Activated T-cell treated with anti-CD3 and anti-CD28 coated beads for 48 hours (primary cell): Measurements from ENCODE around the gene RNF31.
A peak's percentile ranks its signal among the peaks of the same experiment; 100 is the strongest.

Experiments
- DNase-seq: peaks from one replicate; pipeline ENCODE4 v3.0.0-alpha.2; 2020; ENCODE audit warnings: low read depth

The RNF31 gene

DNA sequence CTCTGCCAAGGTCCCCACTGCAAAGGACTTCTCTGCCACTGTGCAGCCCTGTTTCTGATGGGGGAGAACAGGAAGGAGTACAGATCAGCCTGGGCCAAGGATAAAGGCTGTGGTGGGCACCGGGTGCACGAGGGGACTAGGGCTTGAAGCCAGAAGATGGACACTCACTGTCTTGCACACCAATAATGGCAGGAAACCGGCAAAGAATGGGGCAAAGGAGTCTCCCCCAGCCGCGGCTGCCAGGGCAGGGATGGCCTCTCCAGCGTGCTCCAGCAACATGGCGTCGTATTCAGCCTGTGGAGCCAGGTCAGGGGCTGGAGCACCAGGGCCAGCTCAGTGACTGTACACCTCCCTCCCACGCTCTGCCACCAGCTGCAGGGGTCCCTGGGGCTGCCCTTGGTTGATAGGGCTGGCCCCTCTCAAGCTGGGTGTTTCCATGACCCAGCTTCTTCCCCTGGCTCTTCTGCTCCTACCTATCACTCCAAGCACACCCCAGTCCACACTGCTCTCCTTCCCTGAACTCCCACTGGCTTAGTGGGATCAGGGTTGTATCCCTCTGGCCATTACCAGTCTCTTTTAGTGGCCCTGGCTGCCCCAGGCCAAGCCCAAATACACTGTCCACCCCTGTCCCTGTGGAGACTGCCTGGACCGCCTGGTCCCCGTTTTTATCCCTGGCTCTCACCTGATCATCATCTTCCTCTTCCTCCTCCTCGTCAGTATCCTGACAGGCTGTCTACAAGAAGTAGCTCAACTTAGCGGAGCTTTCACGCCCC, 35.0 kb downstream of the RNF31 start:
- DNase-seq: no peak

DNA sequence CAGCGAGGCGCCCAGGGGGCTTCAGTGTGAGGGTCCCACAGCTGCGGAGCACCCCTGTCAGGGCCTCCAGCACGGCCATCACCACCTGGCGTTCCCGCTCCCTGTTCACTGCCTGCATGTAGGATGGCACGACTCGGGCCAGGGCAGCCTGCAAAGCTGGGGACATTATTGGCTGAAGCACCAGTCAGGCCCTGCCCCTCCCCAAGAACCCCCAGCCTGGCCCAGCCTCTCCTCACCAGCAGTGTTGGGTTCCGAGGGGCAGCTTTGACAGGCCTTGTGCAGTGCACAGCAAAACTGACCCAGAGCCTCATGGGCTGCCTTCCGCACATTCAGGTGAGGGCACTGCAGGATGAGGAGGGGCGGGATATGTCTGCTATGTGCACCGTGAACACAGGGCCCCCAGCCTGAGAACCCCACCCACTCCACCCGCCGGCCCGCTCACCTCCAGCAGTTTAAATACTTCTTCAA, 35.8 kb downstream of the RNF31 start:
- DNase-seq: no peak

DNA sequence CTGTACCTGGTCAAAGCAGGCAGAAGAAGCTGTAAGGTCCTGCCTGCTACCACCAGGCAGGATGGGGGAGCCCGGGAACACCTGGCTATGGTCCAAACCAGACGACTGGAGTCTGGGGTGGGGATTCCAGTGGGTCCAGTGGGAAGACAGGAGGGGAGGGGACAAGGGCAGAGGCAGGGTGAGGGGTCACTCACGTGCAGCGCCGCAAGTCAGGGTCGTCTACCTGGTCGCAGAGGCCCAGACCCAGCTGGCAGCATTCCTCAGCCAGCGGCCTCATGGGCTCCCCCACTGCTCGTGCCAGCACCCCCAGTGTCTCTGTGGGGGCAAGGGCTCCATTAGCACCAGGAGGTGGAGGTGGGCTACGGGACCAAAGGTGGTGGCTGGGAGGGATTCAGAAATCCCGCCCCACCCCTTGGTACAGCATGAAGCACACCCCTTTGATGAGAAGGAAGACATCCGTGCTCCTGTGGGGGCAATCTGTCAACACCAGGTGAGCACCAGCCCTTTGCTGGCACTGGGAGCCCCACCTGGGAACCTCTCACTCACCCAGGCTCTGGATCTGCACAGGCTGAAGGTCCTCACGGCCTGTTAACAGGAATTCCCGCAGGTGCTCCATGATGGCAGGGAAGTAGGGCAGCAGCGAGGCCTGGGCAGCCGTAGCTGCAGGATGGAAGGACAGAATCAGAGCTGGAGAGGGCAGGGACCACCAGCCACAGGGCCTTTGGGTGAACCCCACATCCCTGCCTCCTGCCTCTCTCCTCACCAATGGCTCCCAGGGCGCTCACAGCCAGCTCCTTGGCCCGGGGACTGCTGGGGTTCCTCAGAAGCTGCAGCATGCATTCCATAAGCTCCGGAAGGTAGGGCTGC, 37.0 kb downstream of the RNF31 start:
- DNase-seq: no peak

DNA sequence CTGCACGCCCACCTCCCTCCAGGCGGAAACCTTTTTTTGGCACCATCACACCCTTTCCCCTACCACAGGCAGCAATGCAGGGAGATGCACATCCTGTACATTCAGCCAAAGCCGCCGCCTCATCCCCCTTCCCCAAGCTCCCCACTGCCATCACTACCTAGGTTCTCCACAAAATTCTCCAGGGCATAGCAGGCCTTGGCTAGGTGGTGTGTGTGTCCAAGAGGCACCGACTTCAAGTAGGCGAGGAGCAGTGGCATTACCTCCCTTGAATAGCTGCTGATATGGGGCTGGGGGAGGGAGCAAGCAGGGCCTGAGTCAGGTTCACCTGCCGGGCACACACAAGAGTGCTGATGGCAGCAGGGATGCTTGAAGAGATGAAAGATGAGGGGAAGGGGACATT, 37.7 kb downstream of the RNF31 start:
- DNase-seq: no peak

DNA sequence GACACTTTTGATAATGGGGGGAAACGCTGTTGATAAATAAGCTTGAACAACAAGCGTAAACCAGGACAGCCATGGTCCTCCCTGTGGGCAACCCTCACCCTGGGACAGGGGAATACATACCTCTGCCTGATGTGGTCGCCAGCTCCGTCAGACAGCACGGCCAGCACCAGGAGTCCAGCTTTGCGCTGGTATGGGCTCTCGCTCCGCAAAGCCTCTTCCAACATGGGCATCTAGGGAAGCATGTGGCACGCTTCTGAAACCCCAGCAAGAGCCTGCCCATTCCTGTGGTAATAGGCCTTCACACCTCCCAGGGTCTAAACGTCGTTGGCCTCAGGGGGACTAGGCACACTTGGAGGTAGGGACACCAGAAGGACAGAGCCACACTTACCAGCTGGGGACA, 38.4 kb downstream of the RNF31 start:
- DNase-seq: no peak

DNA sequence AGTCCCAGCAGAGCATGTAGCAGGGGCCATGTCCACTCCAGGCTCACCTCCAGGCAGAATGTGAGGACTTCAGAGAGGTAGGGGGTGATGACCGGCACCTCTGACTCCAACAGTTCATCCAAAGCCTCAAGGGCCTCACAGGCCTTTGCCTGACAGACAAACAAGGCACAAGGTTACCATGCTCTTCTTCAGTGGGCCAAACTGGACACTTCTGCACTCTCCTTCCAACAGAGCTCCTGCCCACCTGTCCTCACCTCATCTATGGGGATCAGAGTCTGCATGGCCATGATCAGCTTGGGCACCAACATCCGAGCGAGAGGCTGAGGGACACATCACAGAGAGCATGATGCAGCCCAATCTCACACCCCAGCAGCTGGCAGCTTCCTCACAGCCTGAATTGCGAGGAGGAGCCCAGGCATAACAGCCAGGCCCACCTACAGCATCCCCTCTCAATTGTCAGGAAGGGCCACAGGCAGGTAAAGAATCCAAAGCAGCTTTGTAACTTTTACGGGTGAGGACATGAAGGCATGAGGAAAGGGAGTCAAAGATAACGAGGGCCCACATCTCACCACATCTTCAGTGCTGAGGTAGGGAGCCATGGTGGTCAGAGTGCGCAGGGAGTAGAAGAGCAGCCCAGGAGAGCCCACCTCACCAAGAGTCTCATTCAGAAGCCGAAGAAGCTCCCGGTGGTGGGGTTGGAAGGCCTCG, 39.7 kb downstream of the RNF31 start:
- no peak for DNase-seq

DNA sequence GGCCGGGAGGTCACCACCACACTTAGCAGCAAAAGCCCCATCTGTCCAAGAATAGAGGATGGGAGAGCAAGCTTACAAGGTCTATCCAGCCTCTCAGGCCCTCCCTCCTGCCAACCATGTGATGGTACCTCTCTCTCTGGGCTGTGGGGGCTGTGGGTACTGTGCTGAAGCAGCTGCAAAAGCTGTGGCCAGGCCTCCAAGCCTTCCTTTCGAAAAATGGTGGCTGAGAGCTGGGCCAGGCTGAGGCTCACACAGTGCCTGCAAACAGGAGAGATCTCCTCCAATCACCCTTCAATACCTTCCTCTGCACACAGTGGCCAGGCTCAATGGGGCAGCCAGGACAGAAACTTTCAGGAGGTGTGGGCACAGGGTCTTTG, 40.2 kb downstream of the RNF31 start:
- no peak for DNase-seq

DNA sequence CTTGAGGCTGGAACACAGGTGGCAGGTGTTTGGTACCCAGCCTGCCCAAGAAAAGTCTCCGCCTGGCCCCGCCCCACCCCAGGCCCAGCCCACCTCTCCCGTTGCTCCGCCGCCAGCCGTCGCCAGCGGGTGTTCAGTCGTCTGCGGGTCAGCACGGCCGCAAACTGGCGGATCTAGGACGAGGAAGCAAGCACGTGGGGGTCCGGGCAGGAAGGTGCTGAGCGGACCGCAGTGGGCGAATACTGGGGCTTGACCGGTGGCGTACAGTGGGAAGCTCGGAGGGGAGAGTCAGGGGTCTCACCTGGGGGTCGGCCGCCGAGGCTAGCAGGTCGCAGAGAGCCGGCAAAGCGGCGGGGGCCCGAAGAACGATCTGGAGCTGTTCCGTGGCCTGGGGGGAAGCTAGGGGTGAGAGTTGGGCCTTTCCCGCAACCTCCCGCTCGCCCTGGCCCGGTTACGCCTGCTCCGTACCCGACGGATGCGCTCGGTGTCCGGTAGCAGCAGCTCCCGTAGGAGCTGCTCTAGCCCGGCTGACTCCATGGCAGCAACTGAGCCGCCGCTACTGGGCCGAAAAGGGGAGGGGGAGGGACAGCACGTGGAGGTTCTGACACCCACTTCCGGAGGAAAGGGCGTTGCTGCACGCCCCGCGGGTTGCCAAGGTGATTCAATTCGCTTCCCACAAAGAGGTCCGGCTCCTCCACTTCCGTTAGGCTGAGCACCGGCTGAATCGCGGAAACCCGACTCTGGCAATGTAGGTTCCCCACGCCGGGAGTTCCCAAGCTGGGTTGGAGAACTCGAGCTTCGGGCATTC, 41.2 kb downstream of the RNF31 start, which contains the start of gene IPO4:
Gene IPO4 (minus strand): TSS at position 566 of the 808 bp plus-strand sequence. CDS start 29 bp downstream, at position 537.
- peak; percentile 88 for DNase-seq

DNA sequence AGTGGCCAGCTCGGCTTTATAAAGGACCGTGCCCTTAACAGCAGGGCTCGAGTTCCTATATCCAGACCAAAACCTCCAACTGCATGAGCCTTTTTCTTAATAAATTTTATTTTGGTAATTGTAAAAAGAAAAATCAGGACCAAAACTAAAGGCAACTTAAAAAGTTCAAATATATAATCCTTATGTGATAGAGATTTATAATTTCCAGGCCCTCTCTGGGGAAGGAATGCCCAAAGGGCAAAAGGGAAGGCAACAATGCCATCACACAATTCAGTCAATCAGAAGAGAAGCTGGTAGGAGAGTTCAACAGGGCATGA, 41.7 kb downstream of the RNF31 start:
- no peak for DNase-seq

DNA sequence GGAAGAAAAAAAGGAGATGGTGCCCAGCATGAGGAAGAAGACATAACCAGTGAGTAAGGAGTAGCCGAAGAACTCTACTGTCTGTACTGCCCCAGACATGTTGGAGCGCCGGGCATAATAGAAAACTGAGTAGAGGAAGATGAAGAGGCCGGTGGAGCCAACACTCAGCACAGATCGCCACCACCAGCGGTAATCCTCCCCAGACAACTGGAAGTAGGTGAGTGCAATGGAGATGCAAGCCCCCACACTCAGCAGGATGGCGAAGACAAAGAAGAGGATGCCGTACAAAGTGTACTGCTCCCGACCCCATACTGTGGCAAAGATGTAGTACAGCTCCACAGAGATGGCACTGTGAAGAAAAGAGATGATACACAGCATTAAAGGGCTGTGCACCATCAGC, 42.2 kb downstream of the RNF31 start:
- DNase-seq: no peak

DNA sequence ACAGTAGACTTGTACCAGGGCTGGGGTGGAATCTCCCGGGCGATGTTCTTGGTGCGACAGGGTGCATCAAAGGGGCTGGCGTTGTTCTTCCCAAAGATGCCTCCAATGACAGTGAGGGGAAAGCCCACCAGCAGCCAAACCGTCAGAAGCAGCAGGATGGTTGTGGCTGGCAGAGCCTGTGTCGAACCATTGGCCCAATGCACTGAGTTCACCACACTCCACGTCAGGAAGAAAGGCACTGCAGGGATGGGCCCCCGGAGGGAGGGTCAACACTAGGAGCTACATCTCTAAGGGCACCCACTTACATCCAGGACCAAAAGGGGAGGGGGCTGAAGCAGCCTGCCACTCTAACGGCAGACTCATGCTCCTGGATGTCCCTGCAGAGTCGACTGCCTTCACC, 43.1 kb downstream of the RNF31 start:
- no peak for DNase-seq

DNA sequence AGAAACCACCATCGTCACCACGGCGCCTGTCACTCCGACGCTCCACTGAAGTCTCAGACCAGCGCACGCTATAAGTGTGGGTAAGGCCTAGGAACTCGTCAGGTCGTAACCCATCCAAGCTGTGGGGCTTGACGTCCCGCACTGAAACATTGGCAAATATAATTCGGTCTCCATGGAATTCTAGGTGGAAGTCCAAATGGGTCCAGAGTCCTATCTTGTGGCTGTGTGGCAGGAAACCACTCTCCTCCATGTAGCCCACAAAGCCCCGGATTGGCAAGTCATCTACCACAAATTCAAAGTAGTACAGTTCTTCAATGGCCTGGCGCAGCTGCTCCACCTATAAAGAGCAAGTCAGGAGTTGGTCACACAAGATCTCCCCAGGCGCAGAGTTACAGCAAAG, 45.6 kb downstream of the RNF31 start:
- no peak for DNase-seq

DNA sequence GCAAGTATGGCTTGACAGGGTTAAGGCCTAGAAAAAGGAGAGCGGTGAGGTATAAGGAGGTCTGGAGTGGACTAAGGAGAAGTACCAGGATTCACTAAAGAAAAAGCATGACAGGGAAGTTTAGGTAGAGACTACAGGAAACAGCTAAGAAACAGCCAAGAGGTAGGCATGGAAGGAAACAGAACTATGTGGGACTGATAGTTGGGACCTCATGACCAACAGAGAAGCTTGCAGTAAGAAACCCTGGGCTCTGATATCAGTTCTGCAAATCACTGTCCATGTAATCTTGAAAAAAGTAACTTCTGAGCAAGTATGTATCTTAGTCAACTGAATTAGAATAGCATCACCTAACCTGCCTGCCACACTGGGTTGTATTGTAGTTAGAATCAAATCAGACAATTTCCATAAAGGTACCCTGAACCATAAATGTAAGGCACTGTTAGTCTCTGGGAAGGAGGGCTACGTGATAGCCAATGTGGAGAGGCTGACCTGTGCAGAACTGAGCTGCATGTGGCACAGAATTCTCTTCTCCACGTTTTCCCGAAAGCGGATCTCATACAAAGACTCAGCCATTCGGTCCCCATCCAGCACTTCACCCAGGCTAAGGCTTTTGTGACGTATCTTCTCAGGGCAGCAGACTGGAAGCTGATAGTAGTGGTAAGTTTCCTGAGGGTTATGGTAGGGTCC, 47.0 kb downstream of the RNF31 start:
- no peak for DNase-seq

DNA sequence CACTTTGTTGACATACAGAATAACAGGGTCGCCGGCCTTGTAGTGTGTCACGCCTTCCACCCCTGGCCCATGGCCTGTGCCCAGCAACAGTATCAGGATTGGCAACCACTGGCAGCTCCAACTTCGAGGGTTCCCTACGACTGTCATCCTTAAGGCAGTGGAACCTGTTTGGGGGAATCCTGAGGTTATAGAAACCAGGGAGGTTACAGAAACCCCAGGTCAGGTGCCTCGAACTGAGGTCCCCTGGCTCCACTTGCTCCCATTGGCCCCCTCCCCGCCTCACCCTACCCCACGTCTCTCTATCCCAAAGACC, 47.5 kb downstream of the RNF31 start:
- no peak for DNase-seq

DNA sequence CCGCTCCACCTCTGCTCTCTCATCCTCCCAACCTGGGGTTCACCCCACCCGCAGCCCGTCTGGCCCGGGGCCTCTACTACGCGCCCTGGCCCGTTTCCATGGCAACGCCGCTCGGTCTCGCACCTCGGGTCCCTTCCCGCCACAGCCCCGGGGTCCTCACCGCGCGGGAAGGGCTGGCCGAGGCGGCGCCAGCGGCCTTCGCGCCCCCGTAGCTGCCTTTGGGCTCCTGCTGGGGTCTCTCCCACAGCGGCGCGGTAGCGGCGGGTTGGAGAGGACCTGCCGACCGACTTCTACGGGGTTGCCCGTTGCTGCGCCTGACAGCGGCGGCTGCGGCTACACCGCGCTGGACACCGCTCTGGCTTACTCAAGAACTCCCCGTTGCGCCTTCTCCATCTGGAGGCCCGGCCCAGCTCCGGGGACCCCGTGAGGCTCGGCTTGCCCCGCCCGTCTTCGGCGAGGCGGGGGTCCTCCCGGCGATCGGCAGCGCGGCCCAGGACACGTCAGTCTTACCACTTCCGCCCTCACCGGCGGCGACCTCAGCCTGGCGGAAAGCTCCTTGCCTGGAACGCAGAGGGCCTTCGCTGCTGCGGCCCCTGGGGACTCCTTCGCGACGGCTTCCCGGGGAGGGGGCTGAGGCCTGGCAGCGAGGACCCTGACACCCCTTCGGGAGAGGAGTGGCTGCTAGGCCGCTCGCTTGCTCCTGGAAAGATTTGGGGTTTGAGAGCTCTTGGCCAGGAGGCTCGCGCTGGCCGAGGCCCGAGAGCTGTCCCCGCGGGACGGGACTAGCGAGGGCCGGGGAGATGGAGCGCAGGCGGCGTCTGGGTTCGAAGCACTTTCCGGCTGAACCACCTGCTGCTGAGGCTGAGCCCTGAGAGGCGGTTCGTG, 48.1 kb downstream of the RNF31 start, which contains the start of gene TM9SF1:
Gene TM9SF1 (minus strand): TSS at position 256 of the 885 bp plus-strand sequence. CDS start 422 bp downstream, outside the sequence.
- peak; percentile 85 for DNase-seq

DNA sequence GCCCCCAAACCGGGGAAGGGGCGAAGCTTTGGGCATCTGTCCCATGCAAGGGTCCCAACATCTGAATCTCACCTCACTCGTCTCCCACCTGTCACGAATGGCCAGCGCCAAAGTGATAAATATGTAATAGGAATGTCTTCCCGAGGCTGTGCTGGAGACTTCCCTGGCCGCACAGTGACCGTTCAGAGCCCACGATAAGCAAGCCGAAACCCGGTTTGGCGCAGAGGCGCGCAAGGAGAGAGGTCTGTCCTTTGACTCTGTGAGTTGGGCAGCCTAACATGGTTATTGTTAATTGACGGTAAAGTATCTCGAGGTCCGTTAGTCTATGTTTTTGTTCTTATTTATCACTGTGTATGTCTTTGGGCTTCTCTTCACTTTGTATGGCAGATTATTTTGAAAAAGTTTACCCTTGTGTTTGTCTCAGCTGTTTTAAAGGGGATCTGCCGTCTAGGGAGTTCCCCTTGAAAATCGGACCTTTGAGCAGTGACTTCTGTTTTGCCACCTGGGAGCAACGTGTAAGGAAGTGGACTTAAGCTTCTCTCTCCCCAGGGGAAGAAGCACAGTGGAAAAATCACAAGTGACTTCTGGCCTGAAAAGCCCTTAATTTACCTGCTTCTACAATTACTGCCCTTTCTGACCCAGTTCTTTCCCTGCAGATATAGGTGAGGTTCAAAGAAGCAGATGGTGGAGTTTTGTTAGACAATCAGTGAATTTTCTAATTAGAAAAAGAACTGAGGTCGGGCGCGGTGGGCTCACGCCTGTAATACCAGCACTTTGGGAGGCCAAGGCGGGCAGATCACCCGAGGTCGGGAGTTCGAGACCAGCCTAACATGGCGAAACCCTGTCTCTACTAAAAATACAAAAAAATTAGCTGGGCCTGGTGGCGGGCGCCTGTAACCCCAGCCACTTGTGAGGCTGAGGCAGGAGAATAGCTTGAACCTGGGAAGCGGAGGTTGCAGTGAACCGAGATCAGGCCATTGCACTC, 49.1 kb downstream of the RNF31 start:
- DNase-seq: no peak

DNA sequence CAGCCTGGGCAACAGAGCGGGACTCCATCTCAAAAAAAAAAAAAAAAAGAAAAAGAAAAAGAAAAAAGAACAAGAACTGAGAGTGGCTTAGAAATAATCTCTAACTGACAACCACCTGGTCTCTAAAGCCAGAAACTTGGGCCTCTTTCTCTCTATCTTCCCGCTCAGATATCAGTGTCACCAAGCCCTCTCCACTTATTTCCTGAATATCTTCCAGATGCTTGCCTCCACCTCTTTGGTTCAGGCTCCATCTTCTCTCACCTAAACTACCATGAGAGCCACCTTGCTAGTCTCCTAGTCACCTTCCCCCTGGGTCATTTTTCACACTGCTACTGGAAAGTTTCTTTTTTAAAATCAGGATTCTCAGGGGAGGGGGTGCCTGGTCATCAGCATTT, 49.8 kb downstream of the RNF31 start:
- DNase-seq: no peak

DNA sequence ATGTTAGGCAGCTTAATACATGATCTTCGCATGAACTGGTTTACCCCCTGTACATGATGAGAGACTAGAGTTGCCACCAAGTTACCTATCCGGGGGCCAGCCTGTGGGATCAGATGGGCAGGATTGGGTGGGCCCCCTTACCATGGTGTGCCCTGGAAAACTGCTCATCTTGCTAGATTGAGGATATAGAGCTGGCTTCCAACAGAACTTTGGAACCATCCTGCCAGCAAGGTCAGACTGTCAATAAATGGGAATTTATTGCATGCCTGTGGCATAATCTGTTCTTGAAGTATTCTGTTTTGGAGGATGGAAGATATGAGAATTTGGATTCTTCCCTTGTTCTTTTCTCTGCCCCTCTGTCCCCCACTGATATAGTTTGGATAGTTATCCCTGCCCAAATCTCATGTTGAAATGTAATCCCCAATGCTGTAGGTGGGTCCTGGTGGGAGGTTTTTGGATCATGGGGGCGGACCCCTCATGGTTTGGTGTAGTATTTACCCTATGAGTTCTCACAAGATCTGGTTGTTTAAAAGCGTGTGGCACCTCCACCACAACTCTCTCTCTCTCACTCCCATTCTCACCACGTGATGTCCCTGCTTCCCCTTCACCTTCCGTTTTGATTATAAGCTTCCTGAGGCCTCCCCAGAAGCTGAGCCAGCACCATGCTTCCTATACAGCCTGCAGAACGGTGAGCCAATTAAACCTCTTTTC, 51.7 kb downstream of the RNF31 start:
- no peak for DNase-seq
